Heart left ventricle (tissue), 16 donors: ENCODE results near the gene PPA1. TPM values are rescaled to one million over a fixed set of nuclear protein-coding genes. Genes with fewer than 3 reads are reported as not detected.

Source experiments
- ATAC-seq, 4 donors: fragments of 200-7000 bp; cut with Tn5 transposase; one replicate each; pipeline ENCODE4 v1.9.1; 2020 to 2022; ENCODE audit warnings: moderate library complexity in 4 of 4, mild to moderate bottlenecking in 3 of 4, moderate number of reproducible peaks in 1 of 4
- DNase-seq, 5 donors: peaks; one replicate each; pipeline ENCODE4 v3.0.0-alpha.2; 2020
- H3K27ac ChIP-seq, 12 donors: fragments of 200-600 bp; sonication (generic) in 4 of 12; one replicate each; pipeline versions ENCODE4 v1.5.0 to v1.8.0; 2016 to 2022; ENCODE audit warnings: mild to moderate bottlenecking in 2 of 12
- H3K27me3 ChIP-seq, 9 donors: fragments of 200-600 bp; sonication (generic) in 2 of 9; one replicate each; pipeline versions ENCODE4 v1.5.1 to v1.8.0; 2016 to 2022; ENCODE audit warnings: mild to moderate bottlenecking in 3 of 9
- H3K36me3 ChIP-seq, 9 donors: fragments of 200-600 bp; sonication (generic) in 2 of 9; one replicate each; pipeline versions ENCODE4 v1.5.0 to v1.8.0; 2018 to 2022; ENCODE audit warnings: mild to moderate bottlenecking in 2 of 9
- H3K4me1 ChIP-seq, 12 donors: fragments of 200-600 bp; sonication (generic) in 4 of 12; one replicate each; pipeline versions ENCODE4 v1.5.0 to v1.8.0; 2016 to 2022; ENCODE audit warnings: mild to moderate bottlenecking in 3 of 12
- H3K4me3 ChIP-seq, 12 donors: fragments of 200-600 bp; sonication (generic) in 4 of 12; one replicate each; pipeline versions ENCODE4 v1.5.0 to v1.8.0; 2017 to 2022; ENCODE audit warnings: mild to moderate bottlenecking in 9 of 12, moderate library complexity in 4 of 12
- H3K9me3 ChIP-seq, 12 donors: fragments of 200-600 bp; sonication (generic) in 4 of 12; one replicate each; pipeline versions ENCODE4 v1.5.0 to v1.8.0; 2016 to 2022; ENCODE audit warnings: mild to moderate bottlenecking in 1 of 12
- POLR2A ChIP-seq, 2 donors: fragments of 450-650 bp; IDR thresholded peaks; one replicate each; pipeline ENCODE4 v1.6.1; 2017; ENCODE audit warnings: antibody characterized with exemption in 2 of 2, mild to moderate bottlenecking in 2 of 2, moderate library complexity in 2 of 2
- WGBS, 4 donors: extraction: QIAGEN DNeasy Blood & Tissue Kit in 2 of 4; methylation state at CpG; one replicate each; pipeline versions ENCODE4 v1.1.5 to v1.1.7; 2013 to 2018; 5-methylcytosine and 5-hydroxymethylcytosine counted together
- intact Hi-C, 10 donors: fragments of 100-400 bp; cut with DNase I; formaldehyde crosslinking; loops; one replicate each; pipeline versions ENCODE4 v1.11.1 to v1.14.2; 2022
- polyA plus RNA-seq, 2 donors: library from polyadenylated mRNA; stranded (reverse); fragments of 200-250 nt; gene quantifications; one replicate each; pipeline ENCODE4 v1.2.3, GENCODE V29; 2013
- total RNA-seq, 9 donors: library from RNA; depleted of rRNA in 2 of 9; stranded (reverse); fragments of >200 nt in 2 of 9; fragmentation: NEBNext Ultra II Directional in 3 of 9; extraction: Animal tissue kit (Norgen Biotek cat#: 25700) in 3 of 9; gene quantifications; one replicate each; pipeline versions ENCODE4 v1.1.0 to v1.2.4, GENCODE V29; 2016 to 2023
- TF ChIP-seq, protein P1 (sequence below), 12 donors: fragments of 200-600 bp; sonication (generic) in 4 of 12; IDR thresholded peaks; one replicate each; pipeline versions ENCODE4 v1.5.0 to v1.8.0; 2018 to 2022; ENCODE audit warnings: antibody characterized with exemption in 12 of 12, mild to moderate bottlenecking in 5 of 12
- donor health status: ischemic (EF 13 %, LVEDD 7.1; RV severe dilation, severe dysfunction).
- donor health status: healthy with polysubstance abuse.
- donor health status: DM: no; HTN: yes; CAD: no.
- donor health status: DM: no; HTN: no; CAD: no.
- donor health status: ischemic (EF 25% LVEDD 6.9; RV normal size, moderate dysfunction).
- donor health status: ischemic (EF 25% LVEDD 5.7; RV mildly dilated, moderate dysfunction).
- donor health status: healthy.
- donor health status: DM: yes; HTN: yes; CAD: no.
- donor health status: ischemic (EF 35%, LVEDD 5.7; RV mildly dilated, moderate dysfunction).
- donor health status: nonischemic (EF 11% LVEDD 7.7; RV severe dilation, severe dysfunction).
- donor health status: DM: yes; HTN: yes; CAD: no.
- donor health status: PGD.
- donor health status: ischemic (EF 29% LVEDD 5.4; RV normal size, mild dysfunction).
- donor health status: nonischemic (EF 23%, LVEDD 6.1; RV moderate dilation, normal function).

Gene PPA1
- total and polyA plus RNA-seq, 11 donors, result 61.1 to 151 (median 84.1) TPM

DNA sequence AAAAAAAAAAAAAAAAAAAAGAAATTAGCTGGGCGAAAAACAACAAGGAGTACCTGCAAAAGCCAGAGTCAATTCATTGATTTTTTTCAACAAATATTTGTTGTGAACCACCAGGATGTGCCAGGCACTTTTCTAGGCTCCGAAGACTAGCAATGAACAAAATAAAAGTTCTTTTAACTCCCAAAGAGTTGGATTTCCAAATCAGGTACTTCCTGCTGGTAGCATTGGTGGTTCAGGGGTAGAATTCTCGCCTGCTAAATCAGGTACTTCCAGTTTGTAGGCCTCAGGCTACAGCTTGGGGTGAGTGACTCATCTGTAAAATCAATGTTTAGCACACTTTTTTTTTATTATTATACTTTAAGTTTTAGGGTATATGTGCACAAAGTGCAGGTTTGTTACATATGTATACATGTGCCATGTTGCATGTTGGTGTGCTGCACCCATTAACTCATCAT is 10.9 kb downstream of the PPA1 start:
- peaks cover 0 to 20% (median 9%) of the 10 kb centered on the region in 12 donors for H3K4me1 ChIP-seq
- intact Hi-C loops, result loop anchor here in 7 of 10 donors (2.0 to 10.0 kb wide), 7 partner anchors 52 to 322 kb away; no protein-coding TSS in a partner anchor
- 89 to 98% (median 94%) methylated on average over 3 of the region's 3 CpGs for WGBS, 4 donors
- ATAC-seq, result no peak
- no peaks in the 10 kb centered on the region for H3K27me3 ChIP-seq
- H3K27ac ChIP-seq, result no peak overlapping the region
- no peak for DNase-seq
- peaks cover 0 to 32% (median 13%) of the 10 kb centered on the region in 9 donors for H3K36me3 ChIP-seq
- TF ChIP-seq, protein P1, sequence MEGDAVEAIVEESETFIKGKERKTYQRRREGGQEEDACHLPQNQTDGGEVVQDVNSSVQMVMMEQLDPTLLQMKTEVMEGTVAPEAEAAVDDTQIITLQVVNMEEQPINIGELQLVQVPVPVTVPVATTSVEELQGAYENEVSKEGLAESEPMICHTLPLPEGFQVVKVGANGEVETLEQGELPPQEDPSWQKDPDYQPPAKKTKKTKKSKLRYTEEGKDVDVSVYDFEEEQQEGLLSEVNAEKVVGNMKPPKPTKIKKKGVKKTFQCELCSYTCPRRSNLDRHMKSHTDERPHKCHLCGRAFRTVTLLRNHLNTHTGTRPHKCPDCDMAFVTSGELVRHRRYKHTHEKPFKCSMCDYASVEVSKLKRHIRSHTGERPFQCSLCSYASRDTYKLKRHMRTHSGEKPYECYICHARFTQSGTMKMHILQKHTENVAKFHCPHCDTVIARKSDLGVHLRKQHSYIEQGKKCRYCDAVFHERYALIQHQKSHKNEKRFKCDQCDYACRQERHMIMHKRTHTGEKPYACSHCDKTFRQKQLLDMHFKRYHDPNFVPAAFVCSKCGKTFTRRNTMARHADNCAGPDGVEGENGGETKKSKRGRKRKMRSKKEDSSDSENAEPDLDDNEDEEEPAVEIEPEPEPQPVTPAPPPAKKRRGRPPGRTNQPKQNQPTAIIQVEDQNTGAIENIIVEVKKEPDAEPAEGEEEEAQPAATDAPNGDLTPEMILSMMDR (IDR thresholded peaks at IDR 0.05), result no peak
- TF ChIP-seq POLR2A (IDR thresholded peaks at IDR 0.05), result no peak
- no peak overlapping the region for H3K4me3 ChIP-seq
- H3K9me3 ChIP-seq, result no peaks in the 10 kb centered on the region

DNA sequence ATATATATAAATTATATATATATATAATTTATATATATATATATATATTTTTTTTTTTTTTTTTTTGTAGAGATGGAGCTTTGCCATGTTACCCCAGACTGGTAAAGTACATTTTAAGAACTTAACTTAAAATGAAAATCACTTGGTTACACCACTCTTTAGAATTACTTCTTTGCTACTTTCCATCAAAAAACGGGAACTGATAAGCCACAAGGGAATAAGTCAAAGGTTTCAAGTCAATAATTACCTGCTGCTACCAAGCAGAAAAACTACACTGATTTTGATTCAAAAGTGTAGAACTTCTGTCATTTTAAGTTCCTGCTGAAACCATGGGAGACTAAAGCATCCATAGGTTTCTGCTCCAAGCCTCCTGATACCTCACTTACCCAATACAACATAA is 12.2 kb downstream of the PPA1 start:
- 17 to 45% (median 20%) methylated on average over 1 of the region's 1 CpG for WGBS, 4 donors
- TF ChIP-seq, protein P1 (IDR thresholded peaks at IDR 0.05), result no peak
- TF ChIP-seq POLR2A (IDR thresholded peaks at IDR 0.05), result no peak
- Histone ChIP-seq H3K9me3 (no peaks in the 10 kb centered on the region), H3K4me1 (peaks cover 0 to 20% (median 4%) of the 10 kb centered on the region in 12 donors), H3K27me3 (no peaks in the 10 kb centered on the region), H3K36me3 (peaks cover 0 to 40% (median 25%) of the 10 kb centered on the region in 9 donors), H3K4me3 (peak overlapping the region in 1 of 12 donors; percentile 35), H3K27ac (peak overlapping the region in 4 of 12 donors; percentile 20 to 40 (median 32))
- no peak for DNase-seq
- intact Hi-C loops, result loop anchor here in 9 of 10 donors (1.0 to 10.0 kb wide), 9 partner anchors 54 to 324 kb away; no protein-coding TSS in a partner anchor
- ATAC-seq, result no peak

GRCh38 chr10:70212879-70213278 is 20.4 kb downstream of the PPA1 start:
- no peaks in the 10 kb centered on the region for H3K4me1 ChIP-seq
- no peak overlapping the region for H3K4me3 ChIP-seq
- DNase-seq, result no peak
- no peak for ATAC-seq
- intact Hi-C loops, result no loop called here
- no peaks in the 10 kb centered on the region for H3K9me3 ChIP-seq
- WGBS, 4 donors, result 97 to 100% (median 98%) methylated on average over 1 of the region's 1 CpG
- no peak overlapping the region for H3K27ac ChIP-seq
- peaks cover 0 to 98% (median 88%) of the 10 kb centered on the region in 9 donors for H3K36me3 ChIP-seq
- TF ChIP-seq, protein P1 (IDR thresholded peaks at IDR 0.05), result no peak
- no peak for TF ChIP-seq POLR2A (IDR thresholded peaks at IDR 0.05)
- no peaks in the 10 kb centered on the region for H3K27me3 ChIP-seq

DNA sequence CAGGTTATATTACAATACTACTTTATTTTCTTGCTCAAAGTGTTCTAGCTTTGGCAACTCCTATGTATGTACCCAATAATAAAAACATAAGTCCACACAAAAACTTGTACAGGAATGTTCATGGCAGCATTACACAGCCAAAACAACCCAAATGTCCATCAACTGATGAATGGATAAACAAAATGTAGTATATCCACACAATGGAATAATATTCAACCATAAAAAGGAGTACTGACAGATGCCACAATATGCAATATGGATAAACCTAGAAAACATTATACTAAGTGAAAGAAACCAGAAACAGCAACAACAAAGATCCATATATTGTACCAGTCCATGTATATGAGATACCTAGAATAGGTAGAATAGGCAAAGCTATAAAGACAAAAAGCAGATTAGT is 21.0 kb downstream of the PPA1 start:
- intact Hi-C loops, result no loop called here
- ATAC-seq (no peak), DNase-seq (no peak)
- TF ChIP-seq, protein P1 (IDR thresholded peaks at IDR 0.05), result no peak
- TF ChIP-seq POLR2A (IDR thresholded peaks at IDR 0.05), result no peak
- Histone ChIP-seq H3K9me3 (no peaks in the 10 kb centered on the region), H3K4me1 (no peaks in the 10 kb centered on the region), H3K27ac (no peak overlapping the region), H3K27me3 (no peaks in the 10 kb centered on the region), H3K4me3 (no peak overlapping the region), H3K36me3 (peaks cover 0 to 98% (median 88%) of the 10 kb centered on the region in 9 donors)
